ENCODE results near the gene ALPP.
"Not testable (repeated sequence)": the region's sequence is repeated elsewhere in the genome, so short reads cannot be mapped to it uniquely, and the experiment has no call there.

The ALPP gene

GRCh38 chr2:232341061-232341738, 37.4 kb upstream of the ALPP start:
- DNase-seq, result no peak

- DNase-seq, result no peak
These were observed 36.8 kb upstream of the ALPP start for GRCh38 chr2:232341739-232342126.

DNA sequence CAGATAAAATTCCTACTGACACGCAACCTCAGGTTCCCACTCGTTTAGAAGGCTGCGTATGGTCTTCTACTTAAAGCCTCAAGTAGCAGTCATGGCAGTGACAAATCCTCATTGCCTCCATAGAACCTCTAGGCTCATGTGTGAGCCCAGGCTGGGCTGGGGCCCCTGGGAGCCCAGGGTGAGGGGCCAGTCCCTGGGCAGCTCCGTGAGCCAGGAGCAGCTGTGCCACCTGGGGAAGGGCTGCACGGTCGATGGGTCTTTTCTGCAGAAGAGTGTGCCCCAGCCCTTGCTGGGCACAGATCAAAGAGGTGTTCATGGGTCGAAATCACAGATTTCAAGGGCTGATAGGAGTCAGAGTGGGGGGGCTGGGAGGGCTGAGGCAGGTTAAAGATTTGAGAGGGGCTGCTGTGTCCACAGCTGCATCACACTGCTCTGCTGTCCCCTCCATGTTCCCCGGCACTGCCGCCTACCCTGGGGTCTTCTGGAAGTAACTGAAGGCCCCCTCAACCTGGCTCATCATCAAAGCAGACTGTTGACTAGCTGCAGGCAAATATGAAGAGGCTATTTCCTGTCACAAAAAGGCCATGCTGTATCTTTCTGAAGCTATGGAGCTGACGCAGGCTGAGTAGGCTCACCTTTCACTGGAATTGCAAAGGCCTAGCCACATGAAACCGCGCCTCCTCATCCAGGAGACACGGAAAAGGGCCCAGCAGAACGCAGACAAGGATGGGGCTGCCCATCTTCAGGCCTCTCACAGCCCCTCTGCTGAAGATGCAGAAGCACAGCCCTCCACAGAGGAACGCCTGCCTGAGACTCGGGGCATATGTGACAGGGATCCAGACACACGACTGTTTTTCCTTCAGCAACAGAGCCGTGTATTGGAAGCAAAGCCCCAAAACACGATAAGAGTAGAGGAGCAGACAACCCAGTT, 35.7 kb upstream of the ALPP start:
- no peak for DNase-seq

- DNase-seq, result no peak
These were observed 34.7 kb upstream of the ALPP start for GRCh38 chr2:232343821-232344220.

- DNase-seq, result no peak
These were observed 33.3 kb upstream of the ALPP start for GRCh38 chr2:232345251-232345650.

GRCh38 chr2:232347369-232347768, 31.2 kb upstream of the ALPP start:
- no peak for DNase-seq

DNA sequence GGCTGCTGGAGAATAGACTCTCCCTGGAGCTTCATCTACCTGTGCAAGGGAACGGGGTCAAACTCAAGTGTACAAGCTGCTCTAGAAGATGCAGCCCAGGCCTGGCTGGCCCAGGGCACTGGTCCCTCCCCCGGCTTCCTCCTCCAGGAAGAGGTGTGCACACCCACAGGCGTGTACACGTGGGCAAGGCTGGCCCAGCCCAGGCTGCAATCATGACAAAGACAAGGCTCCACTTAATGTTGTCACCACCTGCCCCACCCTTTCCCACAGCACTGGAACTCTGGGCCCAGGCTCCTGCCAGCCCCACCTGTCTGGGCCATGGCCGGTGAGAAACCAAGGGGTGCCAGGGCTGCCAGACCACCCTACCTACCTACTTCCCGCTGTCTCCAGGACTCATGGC, 29.6 kb upstream of the ALPP start:
- DNase-seq, result no peak

- no peak for DNase-seq
These were observed 29.0 kb upstream of the ALPP start for GRCh38 chr2:232349546-232349945.

DNA sequence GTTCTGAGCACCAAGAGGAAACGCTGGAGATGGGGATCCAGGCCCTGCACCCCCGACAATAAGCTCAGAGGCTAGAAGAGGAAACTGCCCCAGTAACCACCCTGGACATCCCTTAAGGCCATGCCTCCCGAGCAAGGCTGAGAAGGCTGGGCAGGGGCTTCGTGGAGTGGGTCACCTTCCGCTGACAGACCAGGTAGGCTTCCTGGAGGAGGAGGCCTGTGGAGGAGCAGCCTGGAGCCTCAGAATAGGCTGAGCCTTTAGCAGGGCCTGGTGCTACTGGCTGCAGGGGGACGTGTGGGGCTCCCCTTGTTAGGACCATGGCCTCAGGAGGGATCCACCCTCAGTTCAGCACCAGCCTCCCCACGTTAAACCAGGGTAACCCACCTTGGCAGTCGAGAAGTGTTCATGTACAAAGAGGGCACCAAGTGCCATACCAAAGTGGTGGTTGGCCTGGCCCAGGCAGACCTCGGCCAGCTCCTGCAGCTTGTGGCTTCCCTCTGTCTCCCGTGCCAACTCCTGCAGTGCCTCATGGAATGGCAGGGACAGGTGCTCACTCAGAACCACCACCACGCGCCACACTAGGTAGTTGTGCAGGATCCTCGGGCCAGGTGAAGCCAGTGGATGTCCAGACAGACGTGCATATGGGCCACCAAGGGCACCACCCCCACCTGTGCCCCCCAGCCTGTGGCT, 28.5 kb upstream of the ALPP start:
- DNase-seq, result no peak

GRCh38 chr2:232350804-232351685, 27.5 kb upstream of the ALPP start:
- DNase-seq, result no peak

DNA sequence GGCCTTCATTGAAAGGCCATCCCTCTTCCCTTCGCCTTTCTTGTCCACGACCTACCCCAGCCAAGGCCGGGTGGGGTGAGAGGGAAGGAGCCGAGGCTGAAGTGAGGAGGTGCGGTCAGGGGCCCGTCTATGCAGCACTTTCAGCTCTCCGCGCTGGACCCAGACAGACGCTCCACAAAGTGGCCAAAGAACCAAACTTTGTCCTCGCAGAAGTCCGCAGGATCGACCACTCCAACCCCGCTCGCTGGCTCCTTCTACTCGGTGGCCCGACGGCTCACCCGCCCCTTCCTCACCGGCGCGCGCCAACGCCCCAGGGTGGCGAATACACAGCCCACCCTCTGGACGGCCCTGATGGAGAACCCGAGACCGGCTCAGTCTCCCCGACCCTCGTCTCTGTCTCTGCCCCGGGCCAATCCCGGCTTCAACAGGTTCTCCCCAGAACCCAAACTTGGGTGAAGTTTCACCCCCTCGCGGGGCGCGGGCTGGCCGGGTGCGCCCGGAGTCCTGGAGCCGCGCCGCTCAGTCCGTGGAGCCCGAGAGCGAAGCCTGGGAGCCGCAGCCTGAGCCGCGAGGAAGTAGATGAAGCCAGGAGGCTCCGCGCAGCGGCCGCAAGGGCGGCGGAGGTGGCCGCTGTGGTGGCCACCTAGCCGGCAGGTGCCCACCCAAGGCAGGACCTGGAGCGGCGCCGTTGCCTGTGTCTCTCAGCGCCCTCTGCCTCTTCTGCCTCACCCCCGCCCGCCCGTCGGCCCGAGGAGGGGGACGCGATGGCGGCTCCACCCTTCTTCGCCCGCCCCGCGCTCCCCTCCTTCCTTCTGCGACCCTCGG, 26.7 kb upstream of the ALPP start:
- DNase-seq, result no peak

DNA sequence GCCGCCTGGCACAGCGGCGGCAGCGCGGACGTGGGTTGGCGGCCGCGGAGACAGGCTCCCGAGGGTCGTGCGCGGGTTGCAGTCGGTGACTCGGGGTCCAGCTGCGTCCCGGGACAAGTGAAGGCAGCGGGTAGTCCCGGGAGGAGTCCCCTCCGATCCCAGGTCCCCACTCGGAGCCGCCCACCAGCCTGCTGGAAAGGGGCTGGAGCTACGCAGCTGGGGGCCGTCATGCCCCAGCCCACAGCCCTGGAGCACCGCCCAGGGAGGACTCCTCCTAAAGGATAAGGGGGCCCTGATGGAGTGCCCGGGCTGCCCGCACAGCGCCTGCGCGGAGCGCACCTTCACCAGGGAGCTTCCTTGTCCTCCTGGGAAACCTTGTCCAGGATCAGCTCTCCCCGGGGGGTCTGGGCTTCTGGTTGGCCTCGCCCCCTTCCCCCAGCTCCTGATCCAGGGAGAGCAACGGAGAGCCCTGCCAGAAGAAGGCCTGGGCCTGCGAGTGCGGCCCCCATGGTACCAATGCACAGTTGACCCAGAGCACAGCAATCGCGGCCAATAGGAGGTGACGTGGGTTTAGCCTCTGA, 25.9 kb upstream of the ALPP start:
- DNase-seq, result no peak

- no peak for DNase-seq
These were observed 25.5 kb upstream of the ALPP start for GRCh38 chr2:232353096-232353495.

- no peak for DNase-seq
These were observed 24.9 kb upstream of the ALPP start for GRCh38 chr2:232353660-232354059.

GRCh38 chr2:232354069-232354468, 24.5 kb upstream of the ALPP start:
- no peak for DNase-seq

DNA sequence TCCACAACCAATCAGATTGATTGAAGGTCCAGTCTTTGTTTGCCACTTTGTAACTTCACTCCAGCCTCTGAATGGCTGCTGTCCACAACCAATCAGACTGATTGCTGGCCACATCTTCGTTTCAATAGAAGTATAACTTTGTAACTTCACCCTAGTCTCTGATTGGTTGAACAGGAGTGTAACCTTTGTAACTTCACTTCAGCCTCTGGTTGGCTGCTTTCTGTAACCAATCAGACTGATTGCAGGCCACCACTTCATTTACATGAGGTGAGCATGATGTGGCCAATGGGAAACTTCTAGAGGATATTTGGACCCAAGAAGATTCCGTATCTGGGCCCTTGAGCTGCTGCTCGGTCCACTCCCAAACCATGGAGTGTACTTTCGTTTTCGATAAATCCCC, 16.9 kb upstream of the ALPP start:
- no peak for DNase-seq

GRCh38 chr2:232362174-232362900, 16.2 kb upstream of the ALPP start:
- no peak for DNase-seq

- not testable (repeated sequence) for DNase-seq
These were observed 15.3 kb upstream of the ALPP start for GRCh38 chr2:232363064-232363783.

DNA sequence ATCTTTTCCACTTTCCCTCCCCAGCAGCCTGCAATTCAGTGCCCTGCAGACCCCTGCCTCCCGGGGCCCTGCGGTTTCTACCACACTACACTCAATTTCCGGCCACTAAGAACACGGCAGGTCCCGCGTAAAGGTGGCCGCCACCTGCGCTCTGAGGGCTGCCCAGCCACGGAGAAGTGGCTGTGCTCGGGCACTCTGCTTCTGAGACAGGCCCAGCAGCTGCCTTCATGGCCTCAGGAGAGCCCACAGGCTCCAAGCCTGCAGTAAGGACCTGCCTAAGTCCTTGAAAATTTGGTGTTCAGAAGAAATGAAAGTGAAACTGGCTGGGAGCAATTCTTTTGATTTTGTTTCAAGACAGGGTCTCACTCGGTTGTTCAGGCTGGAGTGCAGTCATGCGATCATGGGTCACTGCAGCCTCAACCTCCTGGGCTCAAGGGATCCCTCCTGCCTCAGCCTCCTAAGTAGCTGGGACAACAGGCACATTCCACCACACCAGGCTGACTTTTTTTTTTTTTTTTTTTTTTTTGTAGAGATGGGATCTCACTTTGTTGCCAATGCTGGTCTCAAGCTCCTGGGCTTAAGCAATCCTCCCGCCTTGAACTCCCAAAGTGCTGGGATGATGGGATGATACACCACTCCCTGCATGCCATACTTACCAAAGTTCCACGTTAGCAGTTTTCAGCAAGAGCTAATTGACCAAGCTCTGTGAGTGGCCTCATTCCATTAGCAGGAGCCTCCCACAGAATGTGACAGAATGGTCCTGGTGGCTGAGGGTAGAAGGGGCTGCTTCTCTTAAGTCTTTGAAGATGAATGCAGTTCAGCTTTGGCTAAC, 14.6 kb upstream of the ALPP start:
- DNase-seq, result no peak
